Measurements from ENCODE around the gene NRARP. TPM values are rescaled to one million over a fixed set of nuclear protein-coding genes. Genes with fewer than 3 reads are reported as not detected.
A peak's percentile ranks its signal among the peaks of the same experiment; 100 is the strongest.

Gene NRARP
- total and polyA plus RNA-seq, 8 donors: 1.2 to 323 (median 3.5) TPM

DNA sequence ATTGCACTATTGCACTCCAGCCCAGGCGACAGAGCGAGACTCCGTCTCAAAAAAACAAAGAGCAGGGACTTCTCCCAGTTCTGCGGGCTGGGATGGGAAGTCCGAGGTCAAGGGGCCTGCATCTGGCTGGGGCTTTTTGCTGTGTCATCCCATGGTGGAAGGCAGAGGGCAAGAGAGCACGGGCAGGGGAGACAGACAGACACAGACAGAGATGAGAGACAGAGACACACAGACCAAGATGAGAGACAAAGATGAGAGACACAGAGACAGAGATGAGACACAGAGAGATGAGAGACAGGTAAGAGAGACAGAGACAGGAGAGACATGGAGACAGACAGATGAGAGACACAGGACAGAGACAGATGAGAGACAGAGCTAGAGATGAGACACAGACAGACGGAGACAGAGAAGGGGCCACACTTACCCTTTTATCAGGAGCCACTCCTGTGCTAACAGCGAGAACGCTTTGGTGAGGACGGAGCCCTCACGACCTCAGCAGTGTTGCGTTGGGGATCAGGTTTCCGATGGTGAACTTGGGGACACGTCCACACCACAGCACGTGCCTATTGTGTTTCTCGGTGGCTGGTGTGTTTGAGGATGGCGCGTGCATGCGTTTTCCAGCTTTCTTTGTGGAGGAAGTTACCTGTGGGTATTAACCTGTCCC, 33.4 kb downstream of the NRARP start:
- Histone ChIP-seq H3K36me3 (peaks cover 53 to 92% (median 81%) of the 10 kb centered on the region in 4 donors), H3K9me3 (no peaks in the 10 kb centered on the region), H3K27me3 (no peaks in the 10 kb centered on the region), H3K27ac (peak overlapping the region; percentile 76 to 95 (median 81)), H3K4me1 (peaks cover 28 to 74% (median 68%) of the 10 kb centered on the region in 4 donors), H3K4me3 (peak overlapping the region in 1 of 4 donors; percentile 30)
- TF ChIP-seq POLR2AphosphoS5 (IDR thresholded peaks at IDR 0.05): no peak
- TF ChIP-seq, protein P1, sequence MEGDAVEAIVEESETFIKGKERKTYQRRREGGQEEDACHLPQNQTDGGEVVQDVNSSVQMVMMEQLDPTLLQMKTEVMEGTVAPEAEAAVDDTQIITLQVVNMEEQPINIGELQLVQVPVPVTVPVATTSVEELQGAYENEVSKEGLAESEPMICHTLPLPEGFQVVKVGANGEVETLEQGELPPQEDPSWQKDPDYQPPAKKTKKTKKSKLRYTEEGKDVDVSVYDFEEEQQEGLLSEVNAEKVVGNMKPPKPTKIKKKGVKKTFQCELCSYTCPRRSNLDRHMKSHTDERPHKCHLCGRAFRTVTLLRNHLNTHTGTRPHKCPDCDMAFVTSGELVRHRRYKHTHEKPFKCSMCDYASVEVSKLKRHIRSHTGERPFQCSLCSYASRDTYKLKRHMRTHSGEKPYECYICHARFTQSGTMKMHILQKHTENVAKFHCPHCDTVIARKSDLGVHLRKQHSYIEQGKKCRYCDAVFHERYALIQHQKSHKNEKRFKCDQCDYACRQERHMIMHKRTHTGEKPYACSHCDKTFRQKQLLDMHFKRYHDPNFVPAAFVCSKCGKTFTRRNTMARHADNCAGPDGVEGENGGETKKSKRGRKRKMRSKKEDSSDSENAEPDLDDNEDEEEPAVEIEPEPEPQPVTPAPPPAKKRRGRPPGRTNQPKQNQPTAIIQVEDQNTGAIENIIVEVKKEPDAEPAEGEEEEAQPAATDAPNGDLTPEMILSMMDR (IDR thresholded peaks at IDR 0.05): no peak
- no peak for TF ChIP-seq POLR2A (IDR thresholded peaks at IDR 0.05)
- WGBS, 5 donors: 36 to 59% (median 47%) methylated on average over 18 to 19 of the region's 19 CpGs
- intact Hi-C loops (cut with DNase I; ENCODE audit: low total_unique reads): no loop called here
- peak in 1 of 2 donors; percentile 29 for DNase-seq

DNA sequence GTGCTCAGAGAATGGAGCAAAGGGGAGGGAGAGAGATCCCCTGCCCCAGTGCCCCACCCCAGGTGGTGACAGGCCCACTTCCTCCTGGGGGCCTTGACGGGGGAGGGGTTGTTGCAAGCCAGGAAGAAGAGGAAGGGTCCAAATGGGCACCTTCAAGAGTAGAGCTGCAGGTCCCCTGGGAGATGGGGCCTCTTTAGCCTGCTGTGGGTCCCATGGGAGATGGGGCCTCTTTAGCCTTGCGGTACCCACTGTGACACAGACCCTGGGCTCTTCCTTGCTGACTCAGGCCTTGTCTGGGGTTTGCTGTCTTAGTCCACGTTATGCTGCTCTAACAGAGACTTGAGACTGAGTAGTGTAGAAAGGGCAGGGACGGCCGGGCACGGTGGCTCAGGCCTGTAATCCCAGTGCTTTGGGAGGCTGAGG, 34.1 kb downstream of the NRARP start:
- no peaks in the 10 kb centered on the region for H3K27me3 ChIP-seq
- peaks cover 52 to 93% (median 82%) of the 10 kb centered on the region in 4 donors for H3K36me3 ChIP-seq
- no peak for TF ChIP-seq POLR2A (IDR thresholded peaks at IDR 0.05)
- TF ChIP-seq, protein P1 (IDR thresholded peaks at IDR 0.05): no peak
- no peak for TF ChIP-seq POLR2AphosphoS5 (IDR thresholded peaks at IDR 0.05)
- no peak for TF ChIP-seq EP300 (IDR thresholded peaks at IDR 0.05)
- peak overlapping the region; percentile 52 to 95 (median 77) for H3K27ac ChIP-seq
- H3K9me3 ChIP-seq: no peaks in the 10 kb centered on the region
- intact Hi-C loops (cut with DNase I; ENCODE audit: low total_unique reads): no loop called here
- peaks cover 28 to 69% (median 60%) of the 10 kb centered on the region in 4 donors for H3K4me1 ChIP-seq
- peak overlapping the region in 1 of 4 donors; percentile 30 for H3K4me3 ChIP-seq
- WGBS, 5 donors: 85 to 93% (median 88%) methylated on average over 2 to 6 of the region's 6 CpGs
- DNase-seq: peak in 1 of 2 donors; percentile 4

DNA sequence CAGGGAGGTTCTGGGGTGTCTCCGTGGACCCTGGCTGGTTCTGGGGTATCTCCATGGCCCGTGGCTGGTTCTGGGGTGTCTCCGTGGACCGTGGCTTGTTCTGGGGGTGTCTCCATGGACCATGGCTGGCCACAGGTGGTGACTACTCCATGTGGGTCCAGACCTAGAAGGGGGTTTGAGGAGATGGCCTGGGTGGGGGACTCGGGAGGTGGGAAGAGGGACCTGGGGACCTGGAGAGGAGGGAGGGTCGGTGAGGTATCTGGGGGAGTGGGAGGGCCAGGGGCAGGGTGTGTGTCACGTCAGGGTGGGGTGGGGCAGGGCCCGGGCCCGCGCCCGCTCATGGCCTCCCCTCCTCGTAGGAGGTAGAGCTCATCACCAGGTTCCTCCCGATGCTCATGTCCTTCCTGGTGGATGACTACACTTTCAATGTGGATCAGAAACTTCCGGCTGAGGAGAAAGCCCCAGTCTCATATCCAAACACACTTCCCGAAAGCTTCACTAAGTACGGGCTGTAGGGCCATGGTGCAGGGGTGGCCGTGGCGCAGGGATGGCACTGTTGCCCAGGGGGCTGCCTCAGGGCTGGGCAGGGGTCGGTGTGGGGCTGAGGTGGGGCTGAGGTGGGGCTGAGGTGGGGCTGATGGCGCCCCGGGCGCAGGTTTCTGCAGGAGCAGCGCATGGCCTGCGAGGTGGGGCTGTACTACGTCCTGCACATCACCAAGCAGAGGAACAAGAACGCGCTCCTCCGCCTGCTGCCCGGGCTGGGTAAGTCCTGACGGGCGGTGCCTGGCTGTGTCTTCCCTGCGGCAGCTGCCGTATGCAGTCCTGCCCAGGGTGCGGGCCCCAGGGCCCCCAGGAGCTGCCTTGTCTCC, 35.3 kb downstream of the NRARP start:
- Histone ChIP-seq H3K9me3 (no peaks in the 10 kb centered on the region), H3K4me1 (peaks cover 24 to 60% (median 54%) of the 10 kb centered on the region in 4 donors), H3K27ac (peak overlapping the region in 1 of 5 donors; percentile 76), H3K4me3 (no peak overlapping the region), H3K36me3 (peaks cover 42 to 86% (median 74%) of the 10 kb centered on the region in 4 donors), H3K27me3 (no peaks in the 10 kb centered on the region)
- intact Hi-C loops (cut with DNase I; ENCODE audit: low total_unique reads): no loop called here
- WGBS, 5 donors: 89 to 96% (median 90%) methylated on average over 24 to 34 of the region's 34 CpGs
- no peak for DNase-seq
- no peak for TF ChIP-seq POLR2AphosphoS5 (IDR thresholded peaks at IDR 0.05)
- TF ChIP-seq EP300 (IDR thresholded peaks at IDR 0.05): no peak
- TF ChIP-seq, protein P1 (IDR thresholded peaks at IDR 0.05): no peak
- no peak for TF ChIP-seq POLR2A (IDR thresholded peaks at IDR 0.05)

DNA sequence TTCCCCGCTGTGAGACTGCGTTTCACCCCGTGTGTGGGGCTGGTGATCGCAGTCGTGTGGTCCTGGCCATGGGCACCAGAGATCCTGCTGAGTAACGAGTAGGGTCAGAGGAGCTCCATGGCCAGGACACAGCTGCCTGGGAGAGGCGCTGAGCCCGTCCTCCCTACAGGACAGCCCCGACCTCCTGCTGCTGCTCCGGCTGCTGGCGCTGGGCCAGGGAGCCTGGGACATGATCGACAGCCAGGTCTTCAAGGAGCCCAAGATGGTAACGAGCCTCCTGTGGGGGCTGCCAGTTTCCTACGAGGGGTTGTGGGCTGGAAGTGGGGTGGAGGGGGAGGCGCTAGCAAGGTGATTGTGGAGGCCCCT, 35.9 kb downstream of the NRARP start:
- intact Hi-C loops (cut with DNase I; ENCODE audit: low total_unique reads): no loop called here
- Histone ChIP-seq H3K27ac (no peak overlapping the region), H3K9me3 (no peaks in the 10 kb centered on the region), H3K4me3 (no peak overlapping the region), H3K27me3 (no peaks in the 10 kb centered on the region), H3K4me1 (peaks cover 24 to 57% (median 49%) of the 10 kb centered on the region in 4 donors), H3K36me3 (peaks cover 41 to 80% (median 69%) of the 10 kb centered on the region in 4 donors)
- DNase-seq: peak in 1 of 2 donors; percentile 7
- TF ChIP-seq, protein P1 (IDR thresholded peaks at IDR 0.05): no peak
- no peak for TF ChIP-seq POLR2AphosphoS5 (IDR thresholded peaks at IDR 0.05)
- TF ChIP-seq POLR2A (IDR thresholded peaks at IDR 0.05): no peak
- no peak for TF ChIP-seq EP300 (IDR thresholded peaks at IDR 0.05)
- 84 to 93% (median 87%) methylated on average over 15 of the region's 15 CpGs for WGBS, 5 donors
